Activated CD4-positive, alpha-beta T cell treated with anti-CD3 and anti-CD28 coated beads, Interleukin-2, amount 50 U/mL, for 24 hours (primary cell): Measurements from ENCODE around the gene NEB.
"Not testable (repeated sequence)": the region's sequence is repeated elsewhere in the genome, so short reads cannot be mapped to it uniquely, and the experiment has no call there.

Source experiments
- DNase-seq, 2 donors: peaks; one replicate each; pipeline ENCODE4 v3.0.0-alpha.2; 2020; ENCODE audit warnings: low read depth in 1 of 2, low spot score in 1 of 2

Gene NEB

GRCh38 chr2:151619337-151619989 lies 114.8 kb downstream of the NEB start:
- DNase-seq, result no peak

- no peak for DNase-seq
These were observed 117.4 kb downstream of the NEB start for GRCh38 chr2:151616760-151617339.

DNA sequence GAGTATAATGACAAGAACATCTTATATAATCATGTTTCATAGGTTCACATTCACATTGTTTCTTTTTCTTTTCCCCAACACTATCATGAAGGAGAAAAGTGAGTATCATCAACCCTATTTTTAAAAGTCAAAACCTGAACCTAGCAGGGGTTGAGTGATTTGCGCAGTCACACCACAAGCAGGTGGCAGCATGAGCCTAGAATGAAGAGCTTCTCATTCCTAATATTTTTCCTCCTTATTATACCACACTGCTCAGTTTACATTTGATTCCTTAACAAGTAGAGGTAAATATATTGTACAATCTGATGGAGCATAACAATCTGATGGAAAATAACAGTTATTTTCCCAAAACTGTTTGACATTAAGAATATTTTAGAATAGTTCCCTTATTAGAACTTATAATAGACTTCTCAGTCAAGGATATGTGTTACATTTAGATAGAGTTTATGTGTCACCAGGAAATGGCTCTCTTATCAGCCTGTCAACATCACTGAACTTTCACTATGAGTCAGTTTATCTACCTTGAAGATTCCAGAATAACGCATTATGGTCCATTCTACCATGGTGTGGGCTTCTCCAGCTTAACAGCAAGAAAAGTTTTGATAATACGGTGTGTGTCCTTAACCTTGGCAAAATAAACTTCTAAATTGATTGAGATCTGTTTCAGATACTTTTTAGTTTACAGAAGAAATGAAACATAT lies 119.5 kb downstream of the NEB start:
- no peak for DNase-seq

DNA sequence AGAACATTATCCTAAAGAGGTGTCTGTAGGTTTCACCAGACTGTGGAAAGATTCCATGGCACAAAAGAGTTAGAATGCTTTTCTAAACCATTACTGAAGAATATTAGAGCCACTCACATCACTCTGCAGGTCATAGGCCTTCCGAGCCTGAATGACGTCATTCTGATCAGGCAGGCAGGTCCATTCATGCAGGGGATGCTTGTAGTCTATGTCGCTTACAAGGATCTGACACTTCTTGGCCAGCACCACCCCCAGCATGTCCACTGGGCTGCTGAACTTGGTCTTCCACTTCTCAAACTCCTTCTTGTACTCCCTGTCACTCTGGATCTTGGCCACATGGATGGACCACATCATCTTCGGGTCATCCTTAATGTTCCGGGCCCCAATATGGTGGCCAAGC lies 120.1 kb downstream of the NEB start:
- DNase-seq, result no peak

GRCh38 chr2:151611351-151611750 lies 122.9 kb downstream of the NEB start:
- DNase-seq, result no peak

DNA sequence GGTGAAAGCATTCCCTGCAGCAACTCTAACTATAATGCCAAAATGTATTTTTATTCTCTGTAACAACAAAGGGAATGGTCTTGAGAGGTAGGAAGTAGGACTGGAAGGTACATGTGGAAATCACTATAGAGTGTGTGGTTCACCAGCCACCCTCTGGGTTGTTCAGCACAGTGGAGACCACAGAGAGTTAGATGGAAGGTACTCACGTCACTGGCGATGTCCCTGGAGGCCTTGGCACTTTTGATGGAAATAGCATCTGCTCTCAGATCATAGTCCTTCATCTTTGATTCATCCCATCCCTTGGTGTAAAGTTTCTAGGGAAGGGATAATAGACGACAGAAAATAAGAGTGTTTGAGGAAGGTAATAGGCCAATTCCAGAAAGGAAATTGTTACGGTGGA lies 124.0 kb downstream of the NEB start:
- no peak for DNase-seq

GRCh38 chr2:151609705-151610104 lies 124.6 kb downstream of the NEB start:
- DNase-seq, result no peak

DNA sequence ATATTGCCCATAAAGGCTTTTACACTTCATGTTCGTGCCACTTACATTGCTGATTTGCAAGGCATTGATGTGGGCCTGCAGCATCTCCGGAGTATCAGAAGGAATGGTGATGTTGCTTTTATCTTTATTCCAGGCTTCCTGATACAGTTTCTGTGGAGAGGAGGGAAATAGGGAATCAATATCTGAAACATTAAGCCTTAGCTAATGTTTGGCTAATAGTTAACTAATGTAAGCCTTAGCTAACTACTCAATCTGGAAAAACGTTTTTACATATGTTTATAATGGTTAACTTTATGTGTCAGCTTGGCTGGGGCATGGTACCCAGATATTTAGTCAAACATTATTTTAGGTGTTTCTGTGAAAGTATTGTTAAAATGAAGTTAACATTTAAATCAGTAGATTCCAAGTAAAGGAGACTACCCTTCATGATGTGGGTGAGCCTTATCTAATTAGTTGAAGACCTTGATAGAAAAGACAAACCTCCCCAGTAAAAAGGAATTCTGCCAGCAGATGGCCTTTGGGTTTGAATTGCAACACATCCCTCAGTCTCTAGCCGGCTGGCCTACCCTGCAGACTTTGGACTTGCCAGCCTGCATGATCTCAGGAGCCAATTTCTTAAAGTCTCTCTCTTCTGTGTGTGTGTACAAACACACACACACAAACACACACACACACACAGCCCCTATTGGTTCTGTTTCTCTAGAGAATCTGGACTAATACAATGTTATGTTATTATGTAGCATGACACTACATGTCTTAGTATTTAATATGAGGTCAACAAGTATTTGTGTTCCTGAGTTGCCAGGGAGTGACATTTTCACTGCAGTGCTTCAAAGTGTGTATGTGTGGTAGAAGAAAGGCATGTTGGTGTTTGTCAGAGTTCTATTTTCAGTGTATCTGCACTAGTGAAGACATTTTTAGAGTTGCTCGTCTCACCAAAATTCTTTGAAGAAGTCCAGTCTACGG lies 126.5 kb downstream of the NEB start:
- not testable (repeated sequence) for DNase-seq

DNA sequence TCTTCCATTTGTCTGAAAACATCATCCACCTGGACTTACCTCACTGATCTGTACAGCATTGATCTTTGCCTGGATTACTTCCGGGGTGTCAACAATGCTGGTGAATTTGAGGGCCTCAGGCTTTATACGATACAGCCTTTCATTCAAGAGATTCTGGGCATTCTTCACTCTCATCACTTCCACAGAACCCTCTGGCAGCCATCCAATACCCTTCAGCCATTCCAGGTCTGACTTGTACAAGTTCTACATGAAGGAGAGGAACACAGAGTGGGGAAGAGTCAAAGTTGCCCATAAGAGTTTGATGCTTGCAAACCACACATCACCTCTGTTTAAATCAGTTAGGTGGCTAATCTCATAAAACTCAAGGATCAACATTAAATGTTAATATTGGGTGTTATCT lies 130.7 kb downstream of the NEB start:
- not testable (repeated sequence) for DNase-seq

- not testable (repeated sequence) for DNase-seq
These were observed 131.9 kb downstream of the NEB start for GRCh38 chr2:151602402-151602801.

DNA sequence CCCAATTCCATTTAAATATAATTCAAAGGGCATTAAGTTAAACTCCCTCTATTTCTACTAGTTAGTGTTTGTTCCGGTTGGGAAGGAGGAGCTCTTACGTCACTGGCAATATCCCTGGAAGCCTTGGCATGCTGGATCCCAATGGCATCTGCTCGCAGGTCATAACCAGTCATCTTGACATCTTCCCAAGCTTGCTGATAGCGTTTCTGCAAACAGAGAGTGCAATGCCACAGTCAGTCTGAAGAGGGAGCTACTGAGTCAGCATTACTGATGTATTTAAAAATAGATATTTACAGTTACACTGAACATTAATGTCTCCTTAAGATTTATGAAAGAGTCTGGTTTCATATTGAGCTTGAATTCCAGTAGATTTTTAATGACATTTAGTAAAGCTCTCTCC lies 132.5 kb downstream of the NEB start:
- not testable (repeated sequence) for DNase-seq

- DNase-seq, result not testable (repeated sequence)
These were observed 137.2 kb downstream of the NEB start for GRCh38 chr2:151596903-151597608.

GRCh38 chr2:151591908-151592255 lies 142.4 kb downstream of the NEB start:
- not testable (repeated sequence) for DNase-seq

- DNase-seq, result not testable (repeated sequence)
These were observed 142.9 kb downstream of the NEB start for GRCh38 chr2:151591250-151591907.

DNA sequence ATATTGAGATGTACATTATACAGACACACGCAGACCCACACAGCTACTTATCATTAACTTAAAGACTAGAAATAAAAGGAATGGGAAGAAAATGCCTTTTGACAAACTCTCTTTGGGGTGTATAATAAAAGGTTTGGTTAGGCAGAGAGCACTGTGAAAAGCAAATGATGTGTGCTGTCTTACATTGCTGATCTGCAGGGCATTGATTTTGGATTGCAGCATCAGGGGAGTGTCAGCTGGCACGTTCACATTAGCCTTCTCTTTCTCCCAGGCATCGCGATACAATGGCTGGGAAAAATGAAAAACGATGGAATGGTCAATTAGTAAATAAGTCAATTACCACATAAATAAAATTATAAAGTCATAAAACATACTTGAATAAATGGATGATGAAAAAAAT lies 153.0 kb downstream of the NEB start:
- not testable (repeated sequence) for DNase-seq

GRCh38 chr2:151580697-151581096 lies 153.6 kb downstream of the NEB start:
- DNase-seq, result not testable (repeated sequence)

DNA sequence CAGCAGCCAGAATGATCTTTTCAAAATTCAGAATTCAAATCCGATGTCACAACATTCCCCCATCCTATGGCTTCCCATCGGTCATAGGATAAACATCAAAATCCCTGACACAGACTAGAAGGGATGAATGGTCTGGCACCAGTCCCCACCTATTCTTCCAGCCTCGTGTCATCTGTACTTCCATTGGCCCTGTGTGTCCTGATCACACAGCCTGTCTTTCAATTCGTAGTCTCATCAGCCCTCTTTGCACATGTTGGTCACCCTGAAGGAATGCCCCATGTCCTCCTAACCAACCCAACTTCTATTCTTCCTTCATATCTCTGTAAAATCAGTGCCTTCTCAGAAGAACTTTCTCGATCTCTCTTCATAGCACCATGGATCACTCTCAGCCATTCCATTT lies 157.2 kb downstream of the NEB start:
- no peak for DNase-seq

- no peak for DNase-seq
These were observed 158.2 kb downstream of the NEB start for GRCh38 chr2:151576080-151576479.

DNA sequence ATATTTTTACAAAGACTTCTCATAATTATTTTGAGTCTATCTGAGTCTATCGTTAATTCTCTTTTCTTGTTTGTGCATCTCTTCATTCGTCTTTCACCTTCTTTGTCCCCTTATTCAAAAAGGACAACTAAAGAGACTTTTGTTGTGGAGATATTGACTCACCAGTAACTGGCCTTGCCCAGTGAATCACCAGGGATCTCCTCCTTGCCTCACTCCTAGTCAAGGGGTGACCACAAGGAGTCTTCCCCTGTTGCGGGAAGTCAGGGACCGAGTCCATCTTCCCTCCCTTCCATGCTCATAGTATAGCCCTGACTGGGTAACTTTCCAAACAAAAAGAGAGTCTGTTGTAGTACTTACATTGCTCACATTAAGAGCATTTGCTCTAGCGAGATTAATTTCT lies 158.9 kb downstream of the NEB start:
- DNase-seq, result no peak

- DNase-seq, result no peak
These were observed 164.1 kb downstream of the NEB start for GRCh38 chr2:151570191-151570590.
